ENCODE data around the gene CDH4.

- no peak for TF ChIP-seq CTCF (IDR thresholded peaks at IDR 0.05)
- no peak for TF ChIP-seq EZH2 (IDR thresholded peaks at IDR 0.05; ENCODE audit: borderline replicate concordance, insufficient read depth, low read depth, low read length, poor library complexity, severe bottlenecking)
Observed at GRCh38 chr20:61385296-61385695, 133.2 kb downstream of the CDH4 start.

Measured in B cell (primary cell).